MM.1S (cell line): ENCODE measurements around the gene EIPR1.

Experiments used
- DNase-seq: peaks from one replicate; pipeline ENCODE4 v3.0.0-alpha.2; 2015
- H2AFZ ChIP-seq: fragments of 300-600 bp; sonication (generic); 2 replicates; pipeline ENCODE4 v1.6.0; 2016; ENCODE audit warnings: antibody characterized with exemption, low read length
- H3F3A ChIP-seq: fragments of 300-600 bp; sonication (generic); 2 replicates; pipeline ENCODE4 v1.6.1; 2016; ENCODE audit warnings: mild to moderate bottlenecking, antibody characterized with exemption, low read length, moderate library complexity, mixed read lengths; ENCODE audit not compliant: insufficient read depth
- H3K27ac ChIP-seq: fragments of 300-600 bp; sonication (generic); 2 replicates; pipeline ENCODE4 v1.5.1; 2016; ENCODE audit warnings: mild to moderate bottlenecking, low read length
- H3K27me3 ChIP-seq: fragments of 300-600 bp; sonication (generic); replicated peaks from 2 replicates; pipeline ENCODE4 v1.6.0; 2016; ENCODE audit warnings: low read length; ENCODE audit not compliant: insufficient read depth
- H3K36me3 ChIP-seq: fragments of 300-600 bp; sonication (generic); replicated peaks from 2 replicates; pipeline ENCODE4 v1.6.1; 2016; ENCODE audit warnings: mild to moderate bottlenecking, low read length, mixed read lengths; ENCODE audit not compliant: insufficient read depth
- H3K4me1 ChIP-seq: fragments of 300-600 bp; sonication (generic); 2 replicates; pipeline ENCODE4 v1.6.1; 2016; ENCODE audit warnings: low read length, mixed read lengths
- H3K4me2 ChIP-seq: fragments of 300-600 bp; sonication (generic); 2 replicates; pipeline ENCODE4 v1.6.0; 2016; ENCODE audit warnings: low read depth, low read length
- H3K4me3 ChIP-seq: fragments of 300-600 bp; sonication (generic); 2 replicates; pipeline ENCODE4 v1.5.1; 2016; ENCODE audit warnings: low read length, mixed read lengths
- H3K79me2 ChIP-seq: fragments of 300-600 bp; sonication (generic); 2 replicates; pipeline ENCODE4 v1.6.1; 2016; ENCODE audit warnings: mixed run types, low read length, mixed read lengths
- H3K9ac ChIP-seq: fragments of 300-600 bp; sonication (generic); 2 replicates; pipeline ENCODE4 v1.6.1; 2016; ENCODE audit warnings: low read length, mixed read lengths
- H3K9me2 ChIP-seq: fragments of 300-600 bp; sonication (generic); replicated peaks from 2 replicates; pipeline ENCODE4 v1.6.1; 2016; ENCODE audit warnings: mild to moderate bottlenecking, low read length, mixed read lengths; ENCODE audit not compliant: insufficient read depth
- H3K9me3 ChIP-seq: fragments of 300-600 bp; sonication (generic); replicated peaks from 2 replicates; pipeline ENCODE4 v1.6.1; 2016; ENCODE audit warnings: mild to moderate bottlenecking, low read length, mixed read lengths; ENCODE audit not compliant: insufficient read depth
- H4K20me1 ChIP-seq: fragments of 300-600 bp; sonication (generic); 2 replicates; pipeline ENCODE4 v1.6.1; 2016; ENCODE audit warnings: mild to moderate bottlenecking, low read length, moderate library complexity, mixed read lengths; ENCODE audit not compliant: insufficient read depth
- EZH2 ChIP-seq: fragments of 300-600 bp; sonication (generic); optimal IDR thresholded peaks from 2 replicates; pipeline ENCODE3; 2017; ENCODE audit warnings: low read depth, mild to moderate bottlenecking, antibody characterized with exemption, low read length, mixed read lengths
- EZH2phosphoT487 ChIP-seq: fragments of 300-600 bp; sonication (generic); IDR thresholded peaks from 2 replicates; pipeline ENCODE4 v1.6.1; 2018; ENCODE audit warnings: antibody characterized with exemption, low read length
- TF ChIP-seq, protein P1 (sequence below): fragments of 300-600 bp; sonication (generic); IDR thresholded peaks from 2 replicates; pipeline ENCODE4 v1.5.1; 2016; ENCODE audit warnings: antibody characterized with exemption, low read length, mixed read lengths

EIPR1 gene

GRCh38 chr2:3179626-3180025, 198.0 kb downstream of the EIPR1 start:
- DNase-seq = no peak
- Histone ChIP-seq H3K79me2 (no peaks in the 10 kb centered on the region), H3F3A (no peaks in the 10 kb centered on the region), H3K9me3 (no peaks in the 10 kb centered on the region), H3K27ac (no peak overlapping the region), H2AFZ (no peak overlapping the region), H3K27me3 (no peaks in the 10 kb centered on the region), H3K36me3 (no peaks in the 10 kb centered on the region), H4K20me1 (no peaks in the 10 kb centered on the region), H3K4me2 (no peak overlapping the region), H3K9me2 (no peaks in the 10 kb centered on the region), H3K4me3 (no peak overlapping the region), H3K9ac (no peak overlapping the region), H3K4me1 (no peaks in the 10 kb centered on the region)
- TF ChIP-seq EZH2phosphoT487 (no peak), EZH2 (no peak)
- TF ChIP-seq, protein P1, sequence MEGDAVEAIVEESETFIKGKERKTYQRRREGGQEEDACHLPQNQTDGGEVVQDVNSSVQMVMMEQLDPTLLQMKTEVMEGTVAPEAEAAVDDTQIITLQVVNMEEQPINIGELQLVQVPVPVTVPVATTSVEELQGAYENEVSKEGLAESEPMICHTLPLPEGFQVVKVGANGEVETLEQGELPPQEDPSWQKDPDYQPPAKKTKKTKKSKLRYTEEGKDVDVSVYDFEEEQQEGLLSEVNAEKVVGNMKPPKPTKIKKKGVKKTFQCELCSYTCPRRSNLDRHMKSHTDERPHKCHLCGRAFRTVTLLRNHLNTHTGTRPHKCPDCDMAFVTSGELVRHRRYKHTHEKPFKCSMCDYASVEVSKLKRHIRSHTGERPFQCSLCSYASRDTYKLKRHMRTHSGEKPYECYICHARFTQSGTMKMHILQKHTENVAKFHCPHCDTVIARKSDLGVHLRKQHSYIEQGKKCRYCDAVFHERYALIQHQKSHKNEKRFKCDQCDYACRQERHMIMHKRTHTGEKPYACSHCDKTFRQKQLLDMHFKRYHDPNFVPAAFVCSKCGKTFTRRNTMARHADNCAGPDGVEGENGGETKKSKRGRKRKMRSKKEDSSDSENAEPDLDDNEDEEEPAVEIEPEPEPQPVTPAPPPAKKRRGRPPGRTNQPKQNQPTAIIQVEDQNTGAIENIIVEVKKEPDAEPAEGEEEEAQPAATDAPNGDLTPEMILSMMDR = no peak

DNA sequence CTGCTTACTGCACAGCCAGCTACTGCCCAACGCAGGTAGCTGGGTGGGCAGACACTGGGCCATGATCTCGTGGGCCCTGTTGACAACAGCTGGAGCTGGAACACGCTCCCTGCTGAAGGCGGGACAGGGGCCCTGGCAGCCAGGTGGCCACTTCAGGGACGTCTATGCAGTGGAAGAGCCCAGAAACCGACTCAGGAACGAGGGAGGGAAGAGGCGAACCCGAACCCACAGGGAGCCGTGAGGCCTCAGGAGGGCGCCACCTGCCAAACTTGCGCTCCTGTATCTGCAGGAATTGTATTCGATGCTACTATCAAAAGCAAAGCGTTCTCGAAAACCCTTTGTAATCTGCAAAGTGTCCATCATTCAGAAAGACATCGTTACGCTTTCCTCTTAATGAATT, 198.4 kb downstream of the EIPR1 start:
- DNase-seq = no peak

GRCh38 chr2:3178578-3179031, 199.0 kb downstream of the EIPR1 start:
- H3K79me2 ChIP-seq = no peaks in the 10 kb centered on the region
- no peaks in the 10 kb centered on the region for H3K4me1 ChIP-seq
- H3K27ac ChIP-seq = no peak overlapping the region
- no peaks in the 10 kb centered on the region for H3K9me3 ChIP-seq
- no peaks in the 10 kb centered on the region for H4K20me1 ChIP-seq
- DNase-seq = no peak
- H3K36me3 ChIP-seq = no peaks in the 10 kb centered on the region
- no peaks in the 10 kb centered on the region for H3K9me2 ChIP-seq
- H3K4me3 ChIP-seq = no peak overlapping the region
- no peaks in the 10 kb centered on the region for H3K27me3 ChIP-seq
- H3F3A ChIP-seq = no peaks in the 10 kb centered on the region
- H3K4me2 ChIP-seq = no peak overlapping the region
- H3K9ac ChIP-seq = no peak overlapping the region
- H2AFZ ChIP-seq = no peak overlapping the region
- TF ChIP-seq, protein P1 = no peak
- TF ChIP-seq EZH2phosphoT487 = no peak
- no peak for TF ChIP-seq EZH2

More for the DNA sequence above, 198.4 kb downstream of the EIPR1 start:
- H3K79me2 ChIP-seq = no peaks in the 10 kb centered on the region
- no peaks in the 10 kb centered on the region for H4K20me1 ChIP-seq
- H3K9ac ChIP-seq = no peak overlapping the region
- no peaks in the 10 kb centered on the region for H3K4me1 ChIP-seq
- no peak overlapping the region for H3K27ac ChIP-seq
- no peak overlapping the region for H3K4me3 ChIP-seq
- H2AFZ ChIP-seq = no peak overlapping the region
- H3K36me3 ChIP-seq = no peaks in the 10 kb centered on the region
- H3K4me2 ChIP-seq = no peak overlapping the region
- H3K9me2 ChIP-seq = no peaks in the 10 kb centered on the region
- H3F3A ChIP-seq = no peaks in the 10 kb centered on the region
- no peak for TF ChIP-seq EZH2
- no peak for TF ChIP-seq EZH2phosphoT487
- TF ChIP-seq, protein P1 = no peak
- no peaks in the 10 kb centered on the region for H3K9me3 ChIP-seq
- H3K27me3 ChIP-seq = no peaks in the 10 kb centered on the region
